ENCODE measurements around the gene POLR2A. TPM values are rescaled to one million over a fixed set of nuclear protein-coding genes. Genes with fewer than 3 reads are reported as not detected.

POLR2A gene
- polyA plus RNA-seq, 2 of the 4 experiments (the other 2 are of a cell fraction) = 22.8 to 65.6 TPM

DNA sequence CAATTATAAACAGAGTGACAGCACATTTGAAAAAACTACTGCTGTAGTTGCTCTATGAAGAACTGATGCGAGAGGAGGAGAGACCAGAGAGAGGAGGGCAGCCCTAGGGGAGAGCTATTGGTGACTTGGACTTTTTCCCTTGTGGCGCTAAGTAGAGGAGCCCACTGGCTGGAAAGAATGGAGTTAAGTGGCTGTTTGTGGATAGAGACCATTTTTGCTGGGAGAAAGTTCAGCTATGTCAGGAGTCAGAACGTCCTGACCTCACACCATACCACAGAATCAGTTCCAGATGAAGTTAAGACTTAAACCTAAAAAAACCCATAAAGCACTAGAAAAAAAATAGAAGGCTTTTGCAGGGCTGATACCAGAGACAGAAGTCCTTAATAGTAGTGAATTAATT lies 2.0 kb downstream of the POLR2A start:
- POLR2A ChIA-PET = interaction anchor here (1.3 to 3.6 kb wide), 3 partner anchors 46 to 82 kb away, joined by 3 to 33 read pairs (median 6); partner anchors contain the start of genes SENP3 and TMEM256
- DNase-seq (ENCODE audit: low read depth in 1 of 2, low spot score in 1 of 2) (no peak), ATAC-seq (no peak), FAIRE-seq (no peak)
- H3K27ac ChIP-seq = peak overlapping the region; percentile 71 to 91; a peak in 3 of 6 replicates
- H3K4me1 ChIP-seq = peaks cover 39% of the 10 kb centered on the region
- no peaks in the 10 kb centered on the region for H3K9me3 ChIP-seq
- TF ChIP-seq MYC (IDR thresholded peaks at IDR 0.05; ENCODE audit: borderline replicate concordance, low read length) (no peak), HOXB5 (CRISPR knock-in tag; IDR thresholded peaks at IDR 0.05) (no peak), EHF (CRISPR knock-in tag; IDR thresholded peaks at IDR 0.05) (no peak), JUNB (IDR thresholded peaks at IDR 0.05) (no peak), CEBPB (IDR thresholded peaks at IDR 0.05) (no peak), CHD2 (IDR thresholded peaks at IDR 0.05; ENCODE audit: low read length, partially characterized antibody) (no peak)
- TF ChIP-seq, protein P1, sequence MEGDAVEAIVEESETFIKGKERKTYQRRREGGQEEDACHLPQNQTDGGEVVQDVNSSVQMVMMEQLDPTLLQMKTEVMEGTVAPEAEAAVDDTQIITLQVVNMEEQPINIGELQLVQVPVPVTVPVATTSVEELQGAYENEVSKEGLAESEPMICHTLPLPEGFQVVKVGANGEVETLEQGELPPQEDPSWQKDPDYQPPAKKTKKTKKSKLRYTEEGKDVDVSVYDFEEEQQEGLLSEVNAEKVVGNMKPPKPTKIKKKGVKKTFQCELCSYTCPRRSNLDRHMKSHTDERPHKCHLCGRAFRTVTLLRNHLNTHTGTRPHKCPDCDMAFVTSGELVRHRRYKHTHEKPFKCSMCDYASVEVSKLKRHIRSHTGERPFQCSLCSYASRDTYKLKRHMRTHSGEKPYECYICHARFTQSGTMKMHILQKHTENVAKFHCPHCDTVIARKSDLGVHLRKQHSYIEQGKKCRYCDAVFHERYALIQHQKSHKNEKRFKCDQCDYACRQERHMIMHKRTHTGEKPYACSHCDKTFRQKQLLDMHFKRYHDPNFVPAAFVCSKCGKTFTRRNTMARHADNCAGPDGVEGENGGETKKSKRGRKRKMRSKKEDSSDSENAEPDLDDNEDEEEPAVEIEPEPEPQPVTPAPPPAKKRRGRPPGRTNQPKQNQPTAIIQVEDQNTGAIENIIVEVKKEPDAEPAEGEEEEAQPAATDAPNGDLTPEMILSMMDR (IDR thresholded peaks at IDR 0.05) = no peak
- 72% methylated on average over 3 of the region's 3 CpGs for whole genome bisulfite sequencing (ENCODE audit: missing lambda C conversion rate)
- peak overlapping the region; percentile 80 for H3K4me2 ChIP-seq
- CTCF ChIA-PET = interaction anchor here (0.7 to 4.9 kb wide), 9 partner anchors 10 to 420 kb away, joined by 3 to 41 read pairs (median 5); partner anchors contain the start of genes SENP3 and TMEM95
- peak overlapping the region; percentile 70 for H3K4me3 ChIP-seq

DNA sequence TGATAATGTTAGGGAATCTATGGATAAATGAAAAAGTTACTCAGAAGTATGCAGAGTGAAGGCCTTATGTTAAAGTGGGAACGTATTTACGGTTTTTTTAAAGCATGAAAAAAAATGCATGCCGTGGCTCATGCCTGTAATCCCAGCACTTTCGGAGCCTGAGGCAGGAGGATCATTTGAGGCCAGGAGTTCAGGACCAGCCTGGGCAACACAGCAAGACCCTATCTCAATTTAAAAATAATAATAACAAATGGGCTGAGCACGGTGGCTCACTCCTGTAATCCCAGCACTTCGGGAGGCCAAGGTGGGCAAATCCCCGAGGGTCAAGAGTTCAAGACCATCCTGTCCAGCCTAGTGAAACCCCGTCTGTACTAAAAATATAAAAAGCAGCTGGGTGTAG lies 6.0 kb downstream of the POLR2A start:
- CTCF ChIA-PET = interaction anchor here (0.7 to 5.2 kb wide), 4 partner anchors 24 to 135 kb away, joined by 3 to 38 read pairs (median 8); no protein-coding TSS in a partner anchor
- Histone ChIP-seq H3K4me2 (no peak overlapping the region), H3K4me1 (peaks cover 39% of the 10 kb centered on the region), H3K4me3 (no peak overlapping the region), H3K9me3 (no peaks in the 10 kb centered on the region), H3K27ac (no peak overlapping the region)
- WGBS (ENCODE audit: missing lambda C conversion rate) = 85% methylated on average over 8 of the region's 8 CpGs
- TF ChIP-seq, protein P1 (IDR thresholded peaks at IDR 0.05) = no peak
- TF ChIP-seq KDM5A (IDR thresholded peaks at IDR 0.05) (no peak), BHLHE40 (IDR thresholded peaks at IDR 0.05; ENCODE audit: low read depth, low read length) (no peak), ZNF302 (CRISPR knock-in tag; IDR thresholded peaks at IDR 0.05) (no peak), PHF8 (IDR thresholded peaks at IDR 0.05; ENCODE audit: borderline replicate concordance, low read depth) (no peak), TFCP2L1 (CRISPR knock-in tag; IDR thresholded peaks at IDR 0.05) (no peak), HDAC2 (IDR thresholded peaks at IDR 0.05) (no peak), ZC3H11A (IDR thresholded peaks at IDR 0.05) (no peak), EHF (CRISPR knock-in tag; IDR thresholded peaks at IDR 0.05) (no peak), GATA3 (IDR thresholded peaks at IDR 0.05; ENCODE audit: borderline replicate concordance) (no peak), HEYL (CRISPR knock-in tag; IDR thresholded peaks at IDR 0.05) (no peak)
- TF ChIP-seq, protein P2, sequence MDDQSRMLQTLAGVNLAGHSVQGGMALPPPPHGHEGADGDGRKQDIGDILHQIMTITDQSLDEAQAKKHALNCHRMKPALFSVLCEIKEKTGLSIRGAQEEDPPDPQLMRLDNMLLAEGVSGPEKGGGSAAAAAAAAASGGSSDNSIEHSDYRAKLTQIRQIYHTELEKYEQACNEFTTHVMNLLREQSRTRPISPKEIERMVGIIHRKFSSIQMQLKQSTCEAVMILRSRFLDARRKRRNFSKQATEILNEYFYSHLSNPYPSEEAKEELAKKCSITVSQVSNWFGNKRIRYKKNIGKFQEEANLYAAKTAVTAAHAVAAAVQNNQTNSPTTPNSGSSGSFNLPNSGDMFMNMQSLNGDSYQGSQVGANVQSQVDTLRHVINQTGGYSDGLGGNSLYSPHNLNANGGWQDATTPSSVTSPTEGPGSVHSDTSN (IDR thresholded peaks at IDR 0.05) = no peak
- TF ChIP-seq, protein P3, sequence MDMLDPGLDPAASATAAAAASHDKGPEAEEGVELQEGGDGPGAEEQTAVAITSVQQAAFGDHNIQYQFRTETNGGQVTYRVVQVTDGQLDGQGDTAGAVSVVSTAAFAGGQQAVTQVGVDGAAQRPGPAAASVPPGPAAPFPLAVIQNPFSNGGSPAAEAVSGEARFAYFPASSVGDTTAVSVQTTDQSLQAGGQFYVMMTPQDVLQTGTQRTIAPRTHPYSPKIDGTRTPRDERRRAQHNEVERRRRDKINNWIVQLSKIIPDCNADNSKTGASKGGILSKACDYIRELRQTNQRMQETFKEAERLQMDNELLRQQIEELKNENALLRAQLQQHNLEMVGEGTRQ (IDR thresholded peaks at IDR 0.05) = no peak
- FAIRE-seq (no peak), ATAC-seq (no peak), DNase-seq (ENCODE audit: low read depth in 1 of 2, low spot score in 1 of 2) (no peak)
- POLR2A ChIA-PET = no interaction called here

Data from A549 (cell line).